Gastrocnemius medialis (tissue), 4 donors: ENCODE results near the gene PLA2G4A.

Experiments
- CTCF ChIP-seq, 5 experiments: fragments of 450-650 bp in 3 of 5; fragments of 200-600 bp in 2 of 5; sonication (generic) in 2 of 5; IDR thresholded peaks in 4 of 5; conservative IDR thresholded peaks in 1 of 5; 1 replicate in 4 of 5; 2 replicates in 1 of 5; pipeline ENCODE4 v1.5.1; 2016 to 2019; ENCODE audit warnings: antibody characterized with exemption in 5 of 5, mild to moderate bottlenecking in 3 of 5, moderate library complexity in 3 of 5
- POLR2A ChIP-seq, 2 donors: fragments of 450-650 bp; IDR thresholded peaks; one replicate each; pipeline ENCODE4 v1.6.1; 2017; ENCODE audit warnings: antibody characterized with exemption in 2 of 2, mild to moderate bottlenecking in 2 of 2, moderate library complexity in 2 of 2

- TF ChIP-seq CTCF (IDR thresholded peaks at IDR 0.05 in 4 of 5, conservative IDR thresholded peaks at IDR 0.05 in 1 of 5), result no peak
- no peak for TF ChIP-seq POLR2A (IDR thresholded peaks at IDR 0.05)
Observed at GRCh38 chr1:187009320-187009719, 180.6 kb downstream of the PLA2G4A start.
